Natural killer cell (primary cell): ENCODE measurements around the gene FNBP1. TPM values are rescaled to one million over a fixed set of nuclear protein-coding genes. Genes with fewer than 3 reads are reported as not detected.
A peak's percentile ranks its signal among the peaks of the same experiment; 100 is the strongest.

ENCODE experiments used
- ATAC-seq, 3 donors: fragments of 150-1000 bp in 2 of 3; fragments of 200-7000 bp in 1 of 3; cut with Tn5 transposase; 1 replicate in 1 of 3; 2 replicates in 2 of 3; pipeline ENCODE4 v1.10.0; 2021; ENCODE audit warnings: mild to moderate bottlenecking in 2 of 3, moderate library complexity in 2 of 3
- DNase-seq, 2 donors: peaks; one replicate each; pipeline versions ENCODE4 v3.0.0 to v3.0.0-alpha.2; 2013 to 2021; ENCODE audit warnings: mixed read lengths in 1 of 2
- H3K27ac ChIP-seq: one replicate; pipeline ENCODE4 v1.5.1; 2013; ENCODE audit warnings: mild to moderate bottlenecking, low read length
- H3K27me3 ChIP-seq: one replicate; pipeline ENCODE4 v1.6.1; 2013; ENCODE audit warnings: low read length; ENCODE audit not compliant: control insufficient read depth, insufficient read depth
- H3K36me3 ChIP-seq: one replicate; pipeline ENCODE4 v1.6.1; 2013; ENCODE audit warnings: low read length; ENCODE audit not compliant: control insufficient read depth, insufficient read depth
- H3K4me1 ChIP-seq: one replicate; pipeline ENCODE4 v1.6.1; 2013; ENCODE audit warnings: low read length; ENCODE audit not compliant: control insufficient read depth, insufficient read depth
- H3K4me3 ChIP-seq: one replicate; pipeline ENCODE4 v1.5.1; 2013; ENCODE audit warnings: low read length
- H3K9me3 ChIP-seq: one replicate; pipeline ENCODE4 v1.6.1; 2013; ENCODE audit warnings: low read length; ENCODE audit not compliant: control insufficient read depth, insufficient read depth
- H3K27ac Mint-ChIP-seq, 2 donors: one replicate each; pipeline ENCODE4 v1.8.0; 2022; ENCODE audit warnings: mild to moderate bottlenecking in 2 of 2, mixed read lengths in 2 of 2, moderate library complexity in 1 of 2
- H3K27me3 Mint-ChIP-seq, 2 donors: one replicate each; pipeline ENCODE4 v1.8.0; 2022; ENCODE audit warnings: low read depth in 2 of 2, mixed read lengths in 2 of 2
- H3K36me3 Mint-ChIP-seq: one replicate; pipeline ENCODE4 v1.8.0; 2022; ENCODE audit warnings: mixed read lengths
- H3K4me1 Mint-ChIP-seq, 2 donors: one replicate each; pipeline ENCODE4 v1.8.0; 2022; ENCODE audit warnings: mixed read lengths in 2 of 2
- H3K4me3 Mint-ChIP-seq: one replicate; pipeline ENCODE4 v1.8.0; 2022; ENCODE audit warnings: mild to moderate bottlenecking, moderate library complexity, mixed read lengths
- H3K9me3 Mint-ChIP-seq, 2 donors: one replicate each; pipeline ENCODE4 v1.8.0; 2022; ENCODE audit warnings: mixed read lengths in 2 of 2
- CTCF ChIP-seq: fragments of 200-600 bp; IDR thresholded peaks from one replicate; pipeline ENCODE4 v1.8.0; 2022; ENCODE audit warnings: antibody characterized with exemption
- WGBS: methylation state at CpG from one replicate; pipeline ENCODE4 v1.1.7; 2013; ENCODE audit warnings: missing lambda C conversion rate; ENCODE audit not compliant: insufficient coverage; 5-methylcytosine and 5-hydroxymethylcytosine counted together
- intact Hi-C: fragments of 100-400 bp; cut with micrococcal nuclease; formaldehyde crosslinking; loops from one replicate; pipeline ENCODE4 v1.14.2; 2022
- total RNA-seq, 4 donors: library from RNA; stranded (reverse); fragments of 120-200 nt in 1 of 4; gene quantifications; one replicate each; pipeline versions ENCODE4 v1.2.3 to v1.2.4, GENCODE V29; 2013 to 2022

The FNBP1 gene
- total RNA-seq, 3 donors from 2014 or later (not counting 1 experiment from before 2014, with no cell fraction given) = 177 to 209 (median 203) TPM

GRCh38 chr9:129907201-129907600 is 135.8 kb downstream of the FNBP1 start:
- Histone ChIP-seq H3K27me3 (no peaks in the 10 kb centered on the region), H3K4me1 (no peaks in the 10 kb centered on the region), H3K36me3 (peaks cover 60% of the 10 kb centered on the region), H3K27ac (no peak overlapping the region), H3K9me3 (no peaks in the 10 kb centered on the region), H3K4me3 (no peak overlapping the region)
- peaks cover 22% of the 10 kb centered on the region for H3K36me3 Mint-ChIP-seq
- intact Hi-C loops = no loop called here
- no peaks in the 10 kb centered on the region for H3K9me3 Mint-ChIP-seq
- 97% methylated on average over 4 of the region's 4 CpGs for WGBS
- no peak overlapping the region for H3K4me3 Mint-ChIP-seq
- H3K4me1 Mint-ChIP-seq = peaks cover 7 to 13% of the 10 kb centered on the region in 2 donors
- no peaks in the 10 kb centered on the region for H3K27me3 Mint-ChIP-seq
- ATAC-seq (no peak), DNase-seq (no peak)
- peak overlapping the region in 1 of 2 donors; percentile 60 for H3K27ac Mint-ChIP-seq
- no peak for TF ChIP-seq CTCF

- Mint-ChIP-seq H3K27ac (peak overlapping the region; percentile 39 to 60), H3K27me3 (no peaks in the 10 kb centered on the region), H3K4me3 (no peak overlapping the region), H3K4me1 (peaks cover 7 to 13% of the 10 kb centered on the region in 2 donors), H3K9me3 (no peaks in the 10 kb centered on the region), H3K36me3 (peaks cover 22% of the 10 kb centered on the region)
- DNase-seq = no peak
- intact Hi-C loops = no loop called here
- no peak for TF ChIP-seq CTCF
- 97% methylated on average over 4 of the region's 4 CpGs for WGBS
- Histone ChIP-seq H3K4me3 (no peak overlapping the region), H3K9me3 (no peaks in the 10 kb centered on the region), H3K27me3 (no peaks in the 10 kb centered on the region), H3K27ac (no peak overlapping the region), H3K4me1 (no peaks in the 10 kb centered on the region), H3K36me3 (peaks cover 68% of the 10 kb centered on the region)
- no peak for ATAC-seq
Measured at GRCh38 chr9:129906298-129906697, 136.7 kb downstream of the FNBP1 start.

GRCh38 chr9:129904734-129905133 is 138.3 kb downstream of the FNBP1 start:
- 100% methylated on average over 3 of the region's 4 CpGs for WGBS
- ATAC-seq = no peak
- Mint-ChIP-seq H3K27ac (peak overlapping the region; percentile 18 to 44), H3K9me3 (no peaks in the 10 kb centered on the region), H3K36me3 (peaks cover 22% of the 10 kb centered on the region), H3K27me3 (no peaks in the 10 kb centered on the region), H3K4me1 (peaks cover 0 to 5% of the 10 kb centered on the region in 2 donors), H3K4me3 (no peak overlapping the region)
- no peak for DNase-seq
- H3K36me3 ChIP-seq = peaks cover 71% of the 10 kb centered on the region
- no peak overlapping the region for H3K4me3 ChIP-seq
- no peak for TF ChIP-seq CTCF
- intact Hi-C loops = no loop called here
- H3K4me1 ChIP-seq = no peaks in the 10 kb centered on the region
- no peak overlapping the region for H3K27ac ChIP-seq
- H3K27me3 ChIP-seq = no peaks in the 10 kb centered on the region
- H3K9me3 ChIP-seq = no peaks in the 10 kb centered on the region

GRCh38 chr9:129902740-129903134 is 140.3 kb downstream of the FNBP1 start:
- H3K4me3 Mint-ChIP-seq = no peak overlapping the region

More at GRCh38 chr9:129902740-129903134, 140.3 kb downstream of the FNBP1 start:
- Histone ChIP-seq H3K27me3 (no peaks in the 10 kb centered on the region), H3K4me1 (no peaks in the 10 kb centered on the region), H3K27ac (no peak overlapping the region), H3K36me3 (peaks cover 74% of the 10 kb centered on the region), H3K9me3 (no peaks in the 10 kb centered on the region), H3K4me3 (no peak overlapping the region)
- intact Hi-C loops = no loop called here
- TF ChIP-seq CTCF = no peak
- Mint-ChIP-seq H3K27me3 (no peaks in the 10 kb centered on the region), H3K9me3 (no peaks in the 10 kb centered on the region), H3K36me3 (peaks cover 29% of the 10 kb centered on the region), H3K4me1 (peaks cover 0 to 17% of the 10 kb centered on the region in 2 donors), H3K27ac (peak overlapping the region in 1 of 2 donors; percentile 29)
- 91% methylated on average over 8 of the region's 8 CpGs for WGBS
- DNase-seq (no peak), ATAC-seq (no peak)
